ENCODE results near the gene ADCY5.

ADCY5 gene

GRCh38 chr3:123296836-123297626 lies 151.9 kb downstream of the ADCY5 start:
- Histone ChIP-seq H3K9me2 (ENCODE audit: low read depth, low read length) (no peaks in the 10 kb centered on the region), H3K4me1 (ENCODE audit: insufficient read depth, low read length, severe bottlenecking) (no peaks in the 10 kb centered on the region), H4K20me1 (ENCODE audit: insufficient read depth, low read length) (no peaks in the 10 kb centered on the region), H3K27ac (ENCODE audit: low read depth, low read length, poor library complexity, severe bottlenecking) (no peak overlapping the region), H3K9me3 (ENCODE audit: low read length) (no peaks in the 10 kb centered on the region), H3K27me3 (ENCODE audit: insufficient read depth, low read length) (no peaks in the 10 kb centered on the region), H3F3A (ENCODE audit: insufficient read depth, low read length) (no peaks in the 10 kb centered on the region), H3K36me3 (ENCODE audit: insufficient read depth, low read length) (no peaks in the 10 kb centered on the region), H3K4me3 (ENCODE audit: low read depth, low read length, poor library complexity, severe bottlenecking) (no peak overlapping the region), H3K4me2 (ENCODE audit: low read length) (no peak overlapping the region), H3K9ac (ENCODE audit: low read length) (no peak overlapping the region), H3K79me2 (ENCODE audit: insufficient read depth, low read length) (no peaks in the 10 kb centered on the region), H2AFZ (ENCODE audit: low read length) (no peak overlapping the region)
- TF ChIP-seq CTCF (IDR thresholded peaks at IDR 0.05; ENCODE audit: low read length) (no peak), EZH2 (IDR thresholded peaks at IDR 0.05; ENCODE audit: borderline replicate concordance, low read length) (no peak)

- no peaks in the 10 kb centered on the region for H3K36me3 ChIP-seq (ENCODE audit: insufficient read depth, low read length)
- no peaks in the 10 kb centered on the region for H4K20me1 ChIP-seq (ENCODE audit: insufficient read depth, low read length)
- no peaks in the 10 kb centered on the region for H3K4me1 ChIP-seq (ENCODE audit: insufficient read depth, low read length, severe bottlenecking)
- no peak overlapping the region for H3K4me2 ChIP-seq (ENCODE audit: low read length)
- no peak overlapping the region for H2AFZ ChIP-seq (ENCODE audit: low read length)
- H3K27ac ChIP-seq (ENCODE audit: low read depth, low read length, poor library complexity, severe bottlenecking), result no peak overlapping the region
- no peak overlapping the region for H3K4me3 ChIP-seq (ENCODE audit: low read depth, low read length, poor library complexity, severe bottlenecking)
- H3K9me2 ChIP-seq (ENCODE audit: low read depth, low read length), result no peaks in the 10 kb centered on the region
- 0 out of 2 replicates have a peak, but pooled peaks cover 3% of the 10 kb centered on the region for H3K27me3 ChIP-seq (ENCODE audit: insufficient read depth, low read length)
- H3F3A ChIP-seq (ENCODE audit: insufficient read depth, low read length), result no peaks in the 10 kb centered on the region
- no peaks in the 10 kb centered on the region for H3K9me3 ChIP-seq (ENCODE audit: low read length)
- no peak overlapping the region for H3K9ac ChIP-seq (ENCODE audit: low read length)
- TF ChIP-seq CTCF (IDR thresholded peaks at IDR 0.05; ENCODE audit: low read length), result no peak
- no peak for TF ChIP-seq EZH2 (IDR thresholded peaks at IDR 0.05; ENCODE audit: borderline replicate concordance, low read length)
- no peaks in the 10 kb centered on the region for H3K79me2 ChIP-seq (ENCODE audit: insufficient read depth, low read length)
Observed at GRCh38 chr3:123296261-123296660, 152.6 kb downstream of the ADCY5 start.

GRCh38 chr3:123295901-123296250 lies 153.0 kb downstream of the ADCY5 start:
- Histone ChIP-seq H3K4me3 (ENCODE audit: low read depth, low read length, poor library complexity, severe bottlenecking) (no peak overlapping the region), H3F3A (ENCODE audit: insufficient read depth, low read length) (no peaks in the 10 kb centered on the region), H3K36me3 (ENCODE audit: insufficient read depth, low read length) (no peaks in the 10 kb centered on the region), H3K9me2 (ENCODE audit: low read depth, low read length) (no peaks in the 10 kb centered on the region), H3K4me1 (ENCODE audit: insufficient read depth, low read length, severe bottlenecking) (no peaks in the 10 kb centered on the region), H3K27ac (ENCODE audit: low read depth, low read length, poor library complexity, severe bottlenecking) (no peak overlapping the region), H3K9ac (ENCODE audit: low read length) (no peak overlapping the region), H2AFZ (ENCODE audit: low read length) (no peak overlapping the region), H3K79me2 (ENCODE audit: insufficient read depth, low read length) (no peaks in the 10 kb centered on the region), H3K27me3 (ENCODE audit: insufficient read depth, low read length) (0 out of 2 replicates have a peak, but pooled peaks cover 3% of the 10 kb centered on the region), H3K4me2 (ENCODE audit: low read length) (no peak overlapping the region), H3K9me3 (ENCODE audit: low read length) (no peaks in the 10 kb centered on the region), H4K20me1 (ENCODE audit: insufficient read depth, low read length) (no peaks in the 10 kb centered on the region)
- TF ChIP-seq CTCF (IDR thresholded peaks at IDR 0.05; ENCODE audit: low read length) (no peak), EZH2 (IDR thresholded peaks at IDR 0.05; ENCODE audit: borderline replicate concordance, low read length) (no peak)

All from OCI-LY1 (cell line).